ENCODE data around the gene ARID2. TPM values are rescaled to one million over a fixed set of nuclear protein-coding genes. Genes with fewer than 3 reads are reported as not detected.

The ARID2 gene
- total and polyA plus RNA-seq, 2 of the 13 experiments (the other 11 are each of a cell fraction or from before 2014, with no cell fraction given) = 15.9 to 22.2 TPM

DNA sequence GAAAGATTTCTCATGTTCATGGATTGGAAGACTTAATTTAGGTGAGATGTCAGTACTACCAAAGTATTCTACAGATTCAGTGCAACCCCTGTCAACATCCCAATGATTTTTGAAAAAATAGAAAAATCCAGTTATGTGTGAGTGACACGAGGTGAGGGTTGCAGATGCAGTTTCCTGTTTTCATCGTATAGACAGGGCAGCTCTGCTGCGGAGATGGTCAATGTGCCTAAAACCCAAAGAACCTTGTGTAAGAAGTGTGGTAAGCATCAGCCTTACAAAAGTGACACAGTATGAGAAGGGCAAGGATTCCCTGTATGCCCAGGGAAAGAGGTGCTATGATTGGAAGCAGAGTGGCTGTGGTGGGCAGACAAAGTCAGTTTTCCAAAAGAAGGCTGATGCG is 166.5 kb downstream of the ARID2 start:
- DNase-seq (ENCODE audit: low spot score) (no peak), ATAC-seq (no peak), FAIRE-seq (no peak)
- intact Hi-C loops (cut with micrococcal nuclease; ENCODE audit: unreplicated experiment) (no loop called here), in situ Hi-C loops (cut with HindIII; ENCODE audit: extremely low pct_ligation_motif_present, low pct_unique_long_range_greater_than_20kb) (loop anchor here (25.0 kb wide), 1 partner anchor 359 kb away; no protein-coding TSS in a partner anchor)
- no peak overlapping the region for H3K4me3 ChIP-seq (replicated peaks in 1 of 3; ENCODE audit: insufficient read depth in 1 of 3, low read depth in 2 of 3, low read length in 3 of 3)
- WGBS (ENCODE audit: low lambda C conversion rate) = 100% methylated on average over 4 of the region's 4 CpGs
- H3K9ac ChIP-seq (ENCODE audit: insufficient read depth, low read depth, low read length) = no peak overlapping the region
- H3K4me1 ChIP-seq (ENCODE audit: insufficient read depth, low read length) = no peaks in the 10 kb centered on the region
- no peaks in the 10 kb centered on the region for H3K27me3 ChIP-seq (ENCODE audit: control insufficient read depth in 1 of 2, insufficient read depth in 2 of 2, low read length in 2 of 2)
- peaks cover 9 to 44% of the 10 kb centered on the region in 2 experiments for H3K36me3 ChIP-seq (replicated peaks in 1 of 2; ENCODE audit: control insufficient read depth in 1 of 2, insufficient read depth in 2 of 2, low read length in 2 of 2)
- no TSS peak for BruUV-seq (replicated peaks)
- TF ChIP-seq HHEX (CRISPR knock-in tag; IDR thresholded peaks at IDR 0.05) (no peak), FIP1L1 (IDR thresholded peaks at IDR 0.05; ENCODE audit: borderline replicate concordance, insufficient read depth, low read depth, low read length) (no peak), RBM22 (optimal IDR thresholded peaks at IDR 0.05; ENCODE audit: low read length) (peak; percentile 39), RBM39 (IDR thresholded peaks at IDR 0.05; ENCODE audit: low read depth, low read length, poor library complexity, severe bottlenecking) (no peak)
- ChIA-PET CTCF (ENCODE audit: low intra/inter-chr PET ratio, low total read pairs) (no interaction called here), POLR2A (no interaction called here)
- no peaks in the 10 kb centered on the region for H3K79me2 ChIP-seq (ENCODE audit: insufficient read depth, low read length)
- H3K27ac ChIP-seq (ENCODE audit: extremely low read length, insufficient read depth, low read length) = no peak overlapping the region
- no peaks in the 10 kb centered on the region for H3K9me3 ChIP-seq (ENCODE audit: low read length)
- H4K20me1 ChIP-seq (ENCODE audit: insufficient read depth, low read length) = no peaks in the 10 kb centered on the region
- no peak overlapping the region for H3K4me2 ChIP-seq (ENCODE audit: low read depth, low read length)
- H2AFZ ChIP-seq (ENCODE audit: low read length) = no peak overlapping the region

DNA sequence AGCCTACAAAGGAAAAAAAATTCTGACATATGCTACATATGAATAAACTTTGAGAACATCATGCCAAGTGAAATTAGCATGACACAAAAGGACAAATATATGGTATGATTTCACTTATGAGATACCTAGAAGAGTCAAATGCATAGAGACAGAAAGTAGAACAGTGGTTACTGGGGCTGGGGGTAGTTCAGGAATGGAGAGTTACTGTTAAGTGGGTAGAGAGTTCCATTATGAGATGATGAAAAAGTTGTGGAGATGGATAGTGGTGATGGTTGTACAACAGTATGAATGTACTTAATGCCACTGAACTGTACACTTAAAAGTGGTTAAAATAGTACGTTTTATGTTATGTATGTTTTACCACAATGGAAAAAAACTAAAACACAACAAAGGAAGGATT is 168.6 kb downstream of the ARID2 start:
- DNase-seq (ENCODE audit: low spot score) = no peak
- POLR2A ChIA-PET = no interaction called here
- no peaks in the 10 kb centered on the region for H3K79me2 ChIP-seq (ENCODE audit: insufficient read depth, low read length)
- H3K27me3 ChIP-seq (ENCODE audit: control insufficient read depth in 1 of 2, insufficient read depth in 2 of 2, low read length in 2 of 2) = no peaks in the 10 kb centered on the region
- H3K9ac ChIP-seq (ENCODE audit: insufficient read depth, low read depth, low read length) = no peak overlapping the region
- WGBS (ENCODE audit: low lambda C conversion rate) = 98% methylated on average over 1 of the region's 1 CpG
- CTCF ChIA-PET (ENCODE audit: low intra/inter-chr PET ratio, low total read pairs) = no interaction called here
- H3K4me2 ChIP-seq (ENCODE audit: low read depth, low read length) = no peak overlapping the region
- no peak for ATAC-seq
- no peak overlapping the region for H3K4me3 ChIP-seq (replicated peaks in 1 of 3; ENCODE audit: insufficient read depth in 1 of 3, low read depth in 2 of 3, low read length in 3 of 3)
- no peak for TF ChIP-seq SATB2 (CRISPR knock-in tag; IDR thresholded peaks at IDR 0.05)
- TF ChIP-seq, protein P1, sequence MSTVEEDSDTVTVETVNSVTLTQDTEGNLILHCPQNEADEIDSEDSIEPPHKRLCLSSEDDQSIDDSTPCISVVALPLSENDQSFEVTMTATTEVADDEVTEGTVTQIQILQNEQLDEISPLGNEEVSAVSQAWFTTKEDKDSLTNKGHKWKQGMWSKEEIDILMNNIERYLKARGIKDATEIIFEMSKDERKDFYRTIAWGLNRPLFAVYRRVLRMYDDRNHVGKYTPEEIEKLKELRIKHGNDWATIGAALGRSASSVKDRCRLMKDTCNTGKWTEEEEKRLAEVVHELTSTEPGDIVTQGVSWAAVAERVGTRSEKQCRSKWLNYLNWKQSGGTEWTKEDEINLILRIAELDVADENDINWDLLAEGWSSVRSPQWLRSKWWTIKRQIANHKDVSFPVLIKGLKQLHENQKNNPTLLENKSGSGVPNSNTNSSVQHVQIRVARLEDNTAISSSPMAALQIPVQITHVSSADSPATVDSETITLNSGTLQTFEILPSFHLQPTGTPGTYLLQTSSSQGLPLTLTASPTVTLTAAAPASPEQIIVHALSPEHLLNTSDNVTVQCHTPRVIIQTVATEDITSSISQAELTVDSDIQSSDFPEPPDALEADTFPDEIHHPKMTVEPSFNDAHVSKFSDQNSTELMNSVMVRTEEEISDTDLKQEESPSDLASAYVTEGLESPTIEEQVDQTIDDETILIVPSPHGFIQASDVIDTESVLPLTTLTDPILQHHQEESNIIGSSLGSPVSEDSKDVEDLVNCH (CRISPR knock-in tag; IDR thresholded peaks at IDR 0.05) = no peak
- no peak for TF ChIP-seq HMGA1 (CRISPR knock-in tag; conservative IDR thresholded peaks at IDR 0.05)
- no peak for TF ChIP-seq ZNF460 (CRISPR knock-in tag; IDR thresholded peaks at IDR 0.05; ENCODE audit: borderline replicate concordance)
- no peak for TF ChIP-seq ZNF382 (CRISPR knock-in tag; IDR thresholded peaks at IDR 0.05; ENCODE audit: borderline replicate concordance)
- TF ChIP-seq HCFC1 (IDR thresholded peaks at IDR 0.05; ENCODE audit: low read depth, low read length) = no peak
- no peak for TF ChIP-seq MEF2D (CRISPR knock-in tag; IDR thresholded peaks at IDR 0.05)
- TF ChIP-seq RAD21 (CRISPR knock-in tag; IDR thresholded peaks at IDR 0.05) = no peak
- TF ChIP-seq, protein P2, sequence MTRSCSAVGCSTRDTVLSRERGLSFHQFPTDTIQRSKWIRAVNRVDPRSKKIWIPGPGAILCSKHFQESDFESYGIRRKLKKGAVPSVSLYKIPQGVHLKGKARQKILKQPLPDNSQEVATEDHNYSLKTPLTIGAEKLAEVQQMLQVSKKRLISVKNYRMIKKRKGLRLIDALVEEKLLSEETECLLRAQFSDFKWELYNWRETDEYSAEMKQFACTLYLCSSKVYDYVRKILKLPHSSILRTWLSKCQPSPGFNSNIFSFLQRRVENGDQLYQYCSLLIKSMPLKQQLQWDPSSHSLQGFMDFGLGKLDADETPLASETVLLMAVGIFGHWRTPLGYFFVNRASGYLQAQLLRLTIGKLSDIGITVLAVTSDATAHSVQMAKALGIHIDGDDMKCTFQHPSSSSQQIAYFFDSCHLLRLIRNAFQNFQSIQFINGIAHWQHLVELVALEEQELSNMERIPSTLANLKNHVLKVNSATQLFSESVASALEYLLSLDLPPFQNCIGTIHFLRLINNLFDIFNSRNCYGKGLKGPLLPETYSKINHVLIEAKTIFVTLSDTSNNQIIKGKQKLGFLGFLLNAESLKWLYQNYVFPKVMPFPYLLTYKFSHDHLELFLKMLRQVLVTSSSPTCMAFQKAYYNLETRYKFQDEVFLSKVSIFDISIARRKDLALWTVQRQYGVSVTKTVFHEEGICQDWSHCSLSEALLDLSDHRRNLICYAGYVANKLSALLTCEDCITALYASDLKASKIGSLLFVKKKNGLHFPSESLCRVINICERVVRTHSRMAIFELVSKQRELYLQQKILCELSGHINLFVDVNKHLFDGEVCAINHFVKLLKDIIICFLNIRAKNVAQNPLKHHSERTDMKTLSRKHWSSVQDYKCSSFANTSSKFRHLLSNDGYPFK (CRISPR knock-in tag; IDR thresholded peaks at IDR 0.05; ENCODE audit: borderline replicate concordance) = no peak
- H4K20me1 ChIP-seq (ENCODE audit: insufficient read depth, low read length) = no peaks in the 10 kb centered on the region
- intact Hi-C loops (cut with micrococcal nuclease; ENCODE audit: unreplicated experiment) = no loop called here
- H3K36me3 ChIP-seq (replicated peaks in 1 of 2; ENCODE audit: control insufficient read depth in 1 of 2, insufficient read depth in 2 of 2, low read length in 2 of 2) = peaks cover 5 to 29% of the 10 kb centered on the region in 2 experiments
- H3K27ac ChIP-seq (ENCODE audit: extremely low read length, insufficient read depth, low read length) = no peak overlapping the region
- no TSS peak for BruUV-seq (replicated peaks)
- no peaks in the 10 kb centered on the region for H3K9me3 ChIP-seq (ENCODE audit: low read length)
- no peak for FAIRE-seq
- H2AFZ ChIP-seq (ENCODE audit: low read length) = no peak overlapping the region
- in situ Hi-C loops (cut with HindIII; ENCODE audit: extremely low pct_ligation_motif_present, low pct_unique_long_range_greater_than_20kb) = loop anchor here (25.0 kb wide), 1 partner anchor 361 kb away; no protein-coding TSS in a partner anchor
- H3K4me1 ChIP-seq (ENCODE audit: insufficient read depth, low read length) = no peaks in the 10 kb centered on the region

Data from HepG2 (cell line).